ENCODE measurements around the gene ATXN1.

Gene ATXN1

GRCh38 chr6:16764188-16764950, 3.1 kb upstream of the ATXN1 start:
- TF ChIP-seq CTCF (IDR thresholded peaks at IDR 0.05) = no peak
- Histone ChIP-seq H3K27ac (no peak overlapping the region), H3K79me2 (no peaks in the 10 kb centered on the region), H3K36me3 (ENCODE audit: control insufficient read depth, insufficient read depth, low read length) (no peaks in the 10 kb centered on the region), H3K4me1 (peaks cover 6% of the 10 kb centered on the region), H3K27me3 (ENCODE audit: control insufficient read depth, insufficient read depth, low read length) (no peaks in the 10 kb centered on the region), H2AFZ (no peak overlapping the region), H3K9ac (no peak overlapping the region), H3K9me3 (ENCODE audit: control insufficient read depth, low read length) (no peaks in the 10 kb centered on the region), H3K4me2 (ENCODE audit: low read length) (no peak overlapping the region), H3K4me3 (ENCODE audit: low read depth, low read length) (no peak overlapping the region)

DNA sequence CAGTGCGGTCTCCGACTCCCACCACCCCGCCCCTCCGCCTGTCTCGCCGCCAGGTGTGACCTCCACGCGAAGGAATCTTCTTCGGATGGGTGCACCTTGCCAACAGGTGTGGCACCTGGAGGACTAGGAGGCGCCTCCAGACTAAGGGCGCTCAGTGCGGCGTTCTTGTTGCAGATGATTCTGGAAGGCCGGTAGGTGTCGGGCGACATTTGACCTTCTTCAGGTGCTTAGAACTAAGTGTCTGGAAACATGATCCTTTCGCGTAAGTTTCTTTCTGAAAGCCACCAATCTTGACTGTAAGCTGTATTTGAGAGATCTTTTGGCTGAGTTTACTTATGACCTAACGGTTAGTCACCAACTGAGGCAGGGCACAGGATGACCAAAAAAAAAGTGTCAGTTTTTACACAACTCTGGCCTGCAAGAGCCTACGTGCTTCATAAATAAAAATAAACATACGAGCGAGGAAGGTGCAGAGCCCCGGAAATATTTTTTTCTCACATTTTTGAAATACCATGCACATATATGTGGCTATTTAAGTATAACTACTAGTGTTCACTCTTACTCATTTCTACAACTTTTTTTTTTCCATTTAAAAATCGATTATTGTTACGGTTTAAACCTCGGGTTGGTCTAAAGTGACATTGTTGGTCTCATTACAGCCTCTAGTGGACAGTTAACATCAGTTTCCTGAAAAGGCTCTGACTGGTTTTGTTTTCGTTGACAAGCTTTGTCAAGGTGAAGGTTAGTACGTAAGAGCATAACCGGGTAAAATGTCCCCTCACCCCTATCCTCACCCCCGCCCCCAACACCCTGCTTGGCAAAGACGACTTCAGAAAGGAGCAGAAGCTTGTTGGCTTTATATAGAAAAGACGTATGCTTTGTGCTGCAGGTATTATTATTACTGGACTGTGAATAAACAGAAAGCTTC, 1.6 kb upstream of the ATXN1 start:
- H3K27ac ChIP-seq = peak overlapping the region; percentile 84
- H3K4me1 ChIP-seq = peaks cover 13% of the 10 kb centered on the region
- H2AFZ ChIP-seq = peak overlapping the region; percentile 94
- H3K27me3 ChIP-seq (ENCODE audit: control insufficient read depth, insufficient read depth, low read length) = no peaks in the 10 kb centered on the region
- TF ChIP-seq CTCF (IDR thresholded peaks at IDR 0.05) = peak; percentile 79
- no peaks in the 10 kb centered on the region for H3K36me3 ChIP-seq (ENCODE audit: control insufficient read depth, insufficient read depth, low read length)
- H3K79me2 ChIP-seq = peaks cover 3% of the 10 kb centered on the region
- H3K4me2 ChIP-seq (ENCODE audit: low read length) = peak overlapping the region; percentile 88
- no peaks in the 10 kb centered on the region for H3K9me3 ChIP-seq (ENCODE audit: control insufficient read depth, low read length)
- H3K4me3 ChIP-seq (ENCODE audit: low read depth, low read length) = peak overlapping the region; percentile 69
- H3K9ac ChIP-seq = no peak overlapping the region

- peaks cover 13% of the 10 kb centered on the region for H3K4me1 ChIP-seq
- no peak for TF ChIP-seq CTCF (IDR thresholded peaks at IDR 0.05)
- H3K36me3 ChIP-seq (ENCODE audit: control insufficient read depth, insufficient read depth, low read length) = no peaks in the 10 kb centered on the region
- H3K4me3 ChIP-seq (ENCODE audit: low read depth, low read length) = peak overlapping the region; percentile 69
- H3K27ac ChIP-seq = peak overlapping the region; percentile 84
- peak overlapping the region; percentile 94 for H2AFZ ChIP-seq
- peak overlapping the region; percentile 88 for H3K4me2 ChIP-seq (ENCODE audit: low read length)
- H3K79me2 ChIP-seq = peaks cover 4% of the 10 kb centered on the region
- no peak overlapping the region for H3K9ac ChIP-seq
- H3K27me3 ChIP-seq (ENCODE audit: control insufficient read depth, insufficient read depth, low read length) = no peaks in the 10 kb centered on the region
- no peaks in the 10 kb centered on the region for H3K9me3 ChIP-seq (ENCODE audit: control insufficient read depth, low read length)
These were observed 949 bp upstream of the ATXN1 start for GRCh38 chr6:16762268-16762549.

- Histone ChIP-seq H3K27ac (peak overlapping the region; percentile 94), H3K4me1 (peaks cover 13% of the 10 kb centered on the region), H3K27me3 (ENCODE audit: control insufficient read depth, insufficient read depth, low read length) (no peaks in the 10 kb centered on the region)
These were observed 409 bp upstream of the ATXN1 start for GRCh38 chr6:16761471-16762267.

More at GRCh38 chr6:16761471-16762267, 409 bp upstream of the ATXN1 start:
- H3K79me2 ChIP-seq = peaks cover 4% of the 10 kb centered on the region
- peak overlapping the region; percentile 94 for H2AFZ ChIP-seq
- TF ChIP-seq CTCF (IDR thresholded peaks at IDR 0.05) = peak; percentile 35
- peak overlapping the region; percentile 75 for H3K4me3 ChIP-seq (ENCODE audit: low read depth, low read length)
- no peak overlapping the region for H3K9ac ChIP-seq
- no peaks in the 10 kb centered on the region for H3K36me3 ChIP-seq (ENCODE audit: control insufficient read depth, insufficient read depth, low read length)
- no peaks in the 10 kb centered on the region for H3K9me3 ChIP-seq (ENCODE audit: control insufficient read depth, low read length)
- peak overlapping the region; percentile 88 for H3K4me2 ChIP-seq (ENCODE audit: low read length)
